ENCODE results near the gene HLF. TPM values are rescaled to one million over a fixed set of nuclear protein-coding genes. Genes with fewer than 3 reads are reported as not detected.

The HLF gene
- total and polyA plus RNA-seq, 8 donors = 1.6 to 42.4 (median 9.6) TPM

DNA sequence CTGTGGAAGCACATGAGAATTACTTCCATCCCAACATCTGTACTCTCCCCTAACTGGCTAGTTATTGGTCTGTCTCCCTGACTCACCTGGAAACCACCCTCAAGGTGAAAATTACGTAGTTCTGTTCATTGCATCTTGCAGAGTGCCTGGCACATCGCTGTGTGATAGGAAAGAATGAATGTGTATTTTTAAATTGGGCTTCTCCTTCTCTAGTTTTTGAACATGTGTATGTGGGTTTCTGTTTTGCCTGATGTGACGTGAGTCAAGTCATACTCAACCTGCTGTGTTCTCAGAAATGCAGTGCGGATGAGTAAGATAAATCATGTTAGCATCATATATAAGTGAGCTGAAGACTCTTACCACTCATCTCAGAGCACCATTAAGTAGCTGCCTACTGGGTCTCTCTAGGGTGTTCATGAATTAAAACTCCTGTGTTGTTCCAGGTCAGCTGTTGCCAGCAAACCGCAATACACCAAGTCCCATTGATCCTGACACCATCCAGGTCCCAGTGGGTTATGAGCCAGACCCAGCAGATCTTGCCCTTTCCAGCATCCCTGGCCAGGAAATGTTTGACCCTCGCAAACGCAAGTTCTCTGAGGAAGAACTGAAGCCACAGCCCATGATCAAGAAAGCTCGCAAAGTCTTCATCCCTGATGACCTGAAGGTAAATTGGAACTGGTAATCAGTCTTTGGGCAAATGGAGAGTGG is 50.2 kb downstream of the HLF start:
- TF ChIP-seq POLR2AphosphoS5 (IDR thresholded peaks at IDR 0.05) (no peak), EP300 (IDR thresholded peaks at IDR 0.05) (no peak), POLR2A (IDR thresholded peaks at IDR 0.05) (no peak)
- TF ChIP-seq, protein P1, sequence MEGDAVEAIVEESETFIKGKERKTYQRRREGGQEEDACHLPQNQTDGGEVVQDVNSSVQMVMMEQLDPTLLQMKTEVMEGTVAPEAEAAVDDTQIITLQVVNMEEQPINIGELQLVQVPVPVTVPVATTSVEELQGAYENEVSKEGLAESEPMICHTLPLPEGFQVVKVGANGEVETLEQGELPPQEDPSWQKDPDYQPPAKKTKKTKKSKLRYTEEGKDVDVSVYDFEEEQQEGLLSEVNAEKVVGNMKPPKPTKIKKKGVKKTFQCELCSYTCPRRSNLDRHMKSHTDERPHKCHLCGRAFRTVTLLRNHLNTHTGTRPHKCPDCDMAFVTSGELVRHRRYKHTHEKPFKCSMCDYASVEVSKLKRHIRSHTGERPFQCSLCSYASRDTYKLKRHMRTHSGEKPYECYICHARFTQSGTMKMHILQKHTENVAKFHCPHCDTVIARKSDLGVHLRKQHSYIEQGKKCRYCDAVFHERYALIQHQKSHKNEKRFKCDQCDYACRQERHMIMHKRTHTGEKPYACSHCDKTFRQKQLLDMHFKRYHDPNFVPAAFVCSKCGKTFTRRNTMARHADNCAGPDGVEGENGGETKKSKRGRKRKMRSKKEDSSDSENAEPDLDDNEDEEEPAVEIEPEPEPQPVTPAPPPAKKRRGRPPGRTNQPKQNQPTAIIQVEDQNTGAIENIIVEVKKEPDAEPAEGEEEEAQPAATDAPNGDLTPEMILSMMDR (IDR thresholded peaks at IDR 0.05) = no peak
- intact Hi-C loops (cut with DNase I; ENCODE audit: low total_unique reads) = no loop called here
- no peaks in the 10 kb centered on the region for H3K9me3 ChIP-seq
- no peak for DNase-seq
- no peak overlapping the region for H3K27ac ChIP-seq
- H3K4me1 ChIP-seq = peaks cover 0 to 1% (median 0%) of the 10 kb centered on the region in 4 donors
- no peak overlapping the region for H3K4me3 ChIP-seq
- H3K36me3 ChIP-seq = peaks cover 0 to 37% (median 8%) of the 10 kb centered on the region in 4 donors
- WGBS, 5 donors = 89 to 94% (median 92%) methylated on average over 7 to 8 of the region's 8 CpGs
- H3K27me3 ChIP-seq = no peaks in the 10 kb centered on the region

DNA sequence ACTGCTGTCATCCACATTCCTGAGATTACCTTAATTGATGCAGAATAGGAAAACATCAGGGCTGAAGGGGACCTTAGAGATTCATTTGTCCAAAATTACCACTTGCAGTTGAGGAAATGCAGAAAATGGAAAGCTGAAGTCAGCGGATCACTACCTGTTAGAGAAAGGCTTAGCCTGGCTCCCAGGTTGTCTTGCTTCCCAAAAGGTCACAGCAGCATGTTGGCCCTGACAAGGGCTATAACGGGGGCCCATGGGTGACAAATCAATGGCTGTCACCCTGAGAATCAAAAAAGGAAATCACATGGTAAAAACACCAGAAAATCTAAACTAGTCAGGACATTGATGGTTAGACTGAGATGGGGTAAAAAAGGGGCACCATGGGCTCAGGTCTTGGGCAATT is 51.7 kb downstream of the HLF start:
- Histone ChIP-seq H3K9me3 (no peaks in the 10 kb centered on the region), H3K27ac (no peak overlapping the region), H3K4me1 (peaks cover 0 to 15% (median 8%) of the 10 kb centered on the region in 4 donors), H3K27me3 (no peaks in the 10 kb centered on the region), H3K4me3 (no peak overlapping the region), H3K36me3 (peaks cover 0 to 47% (median 13%) of the 10 kb centered on the region in 4 donors)
- 86 to 94% (median 89%) methylated on average over 2 of the region's 2 CpGs for WGBS, 5 donors
- no peak for TF ChIP-seq EP300 (IDR thresholded peaks at IDR 0.05)
- no peak for TF ChIP-seq POLR2A (IDR thresholded peaks at IDR 0.05)
- TF ChIP-seq POLR2AphosphoS5 (IDR thresholded peaks at IDR 0.05) = no peak
- TF ChIP-seq, protein P1 (IDR thresholded peaks at IDR 0.05) = no peak
- intact Hi-C loops (cut with DNase I; ENCODE audit: low total_unique reads) = no loop called here
- no peak for DNase-seq

DNA sequence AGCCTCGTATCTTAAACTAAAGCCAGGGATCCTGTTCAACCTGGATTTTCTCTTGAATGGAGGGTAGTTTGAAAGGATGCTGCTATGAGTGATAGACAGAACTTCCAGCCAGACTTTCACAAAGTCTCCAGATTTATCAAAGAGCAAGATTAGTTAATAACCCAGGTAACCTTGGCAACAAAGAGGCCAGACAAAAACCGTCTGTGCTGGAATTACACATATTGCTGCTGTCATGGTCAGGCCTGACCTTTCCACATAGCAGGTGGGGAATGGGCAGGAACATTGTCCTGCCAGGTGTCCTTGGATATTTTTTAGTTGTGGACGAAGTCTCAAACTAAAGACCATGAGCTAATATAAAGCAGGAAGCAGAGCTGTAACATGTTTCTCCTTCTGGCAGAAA is 52.5 kb downstream of the HLF start:
- intact Hi-C loops (cut with DNase I; ENCODE audit: low total_unique reads) = no loop called here

DNA sequence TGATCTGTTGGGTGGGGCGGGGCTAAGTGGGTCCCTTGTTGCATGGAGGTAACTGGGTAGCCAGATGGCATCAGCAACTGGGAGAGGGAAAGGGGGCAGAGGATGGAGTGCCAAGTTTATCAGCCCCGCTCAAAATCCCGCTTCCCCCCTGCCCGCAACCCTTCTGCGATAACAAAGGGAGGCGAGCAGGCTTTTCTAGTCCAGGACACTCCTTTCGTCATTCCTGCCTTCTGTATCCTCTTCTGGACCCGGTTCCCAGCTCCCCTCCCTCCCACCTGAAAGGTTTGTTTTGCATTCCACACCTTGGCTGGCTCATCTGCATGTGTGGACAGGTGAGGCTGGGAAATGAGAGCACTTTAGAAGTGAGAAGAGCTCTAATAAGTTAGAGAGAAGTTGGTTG is 53.3 kb downstream of the HLF start:
- 84 to 92% (median 91%) methylated on average over 8 of the region's 8 CpGs for whole genome bisulfite sequencing, 5 donors
- DNase-seq = no peak
- Histone ChIP-seq H3K4me1 (peaks cover 0 to 22% (median 10%) of the 10 kb centered on the region in 4 donors), H3K36me3 (peaks cover 0 to 47% (median 13%) of the 10 kb centered on the region in 4 donors), H3K4me3 (no peak overlapping the region), H3K27me3 (no peaks in the 10 kb centered on the region), H3K9me3 (no peaks in the 10 kb centered on the region), H3K27ac (no peak overlapping the region)
- intact Hi-C loops (cut with DNase I; ENCODE audit: low total_unique reads) = no loop called here
- TF ChIP-seq EP300 (IDR thresholded peaks at IDR 0.05) = no peak
- TF ChIP-seq, protein P1 (IDR thresholded peaks at IDR 0.05) = no peak
- no peak for TF ChIP-seq POLR2AphosphoS5 (IDR thresholded peaks at IDR 0.05)
- TF ChIP-seq POLR2A (IDR thresholded peaks at IDR 0.05) = no peak

More for the DNA sequence above, 52.5 kb downstream of the HLF start:
- Histone ChIP-seq H3K27ac (no peak overlapping the region), H3K36me3 (peaks cover 0 to 47% (median 13%) of the 10 kb centered on the region in 4 donors), H3K4me3 (no peak overlapping the region), H3K27me3 (no peaks in the 10 kb centered on the region), H3K4me1 (peaks cover 0 to 22% (median 10%) of the 10 kb centered on the region in 4 donors), H3K9me3 (no peaks in the 10 kb centered on the region)
- DNase-seq = no peak
- 77 to 91% (median 84%) methylated on average over 3 of the region's 3 CpGs for WGBS, 5 donors
- TF ChIP-seq POLR2A (IDR thresholded peaks at IDR 0.05) (no peak), POLR2AphosphoS5 (IDR thresholded peaks at IDR 0.05) (no peak), EP300 (IDR thresholded peaks at IDR 0.05) (no peak)
- TF ChIP-seq, protein P1 (IDR thresholded peaks at IDR 0.05) = no peak

Data from stomach (tissue), 9 donors.